GM19238 (cell line): ENCODE data around the gene SUZ12.
"Not testable (repeated sequence)": the region's sequence is repeated elsewhere in the genome, so short reads cannot be mapped to it uniquely, and the experiment has no call there.

ENCODE experiments used
- DNase-seq: peaks from one replicate; pipeline ENCODE4 v3.0.0; 2011; ENCODE audit warnings: low spot score; ENCODE audit not compliant: insufficient read length

SUZ12 gene

DNA sequence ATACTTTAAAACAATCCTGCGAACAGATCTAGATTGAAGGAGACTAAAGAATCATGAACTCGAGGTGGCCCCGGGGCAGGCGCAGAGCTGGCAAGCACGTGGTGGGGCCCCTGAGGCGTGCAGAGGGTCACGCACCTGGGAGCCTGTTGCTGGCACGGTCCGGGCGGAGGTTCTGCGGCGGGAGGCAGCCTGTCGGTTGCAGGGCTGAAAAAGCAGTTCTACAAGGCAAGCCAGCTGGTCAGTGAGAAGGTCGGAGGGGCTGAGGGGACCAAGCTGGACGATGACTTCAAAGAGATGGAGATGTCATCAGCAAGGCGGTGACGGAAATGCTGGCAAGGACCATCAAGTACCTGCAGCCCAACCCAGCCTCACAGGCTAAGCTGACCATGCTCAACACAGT is 103.4 kb downstream of the SUZ12 start:
- not testable (repeated sequence) for DNase-seq

DNA sequence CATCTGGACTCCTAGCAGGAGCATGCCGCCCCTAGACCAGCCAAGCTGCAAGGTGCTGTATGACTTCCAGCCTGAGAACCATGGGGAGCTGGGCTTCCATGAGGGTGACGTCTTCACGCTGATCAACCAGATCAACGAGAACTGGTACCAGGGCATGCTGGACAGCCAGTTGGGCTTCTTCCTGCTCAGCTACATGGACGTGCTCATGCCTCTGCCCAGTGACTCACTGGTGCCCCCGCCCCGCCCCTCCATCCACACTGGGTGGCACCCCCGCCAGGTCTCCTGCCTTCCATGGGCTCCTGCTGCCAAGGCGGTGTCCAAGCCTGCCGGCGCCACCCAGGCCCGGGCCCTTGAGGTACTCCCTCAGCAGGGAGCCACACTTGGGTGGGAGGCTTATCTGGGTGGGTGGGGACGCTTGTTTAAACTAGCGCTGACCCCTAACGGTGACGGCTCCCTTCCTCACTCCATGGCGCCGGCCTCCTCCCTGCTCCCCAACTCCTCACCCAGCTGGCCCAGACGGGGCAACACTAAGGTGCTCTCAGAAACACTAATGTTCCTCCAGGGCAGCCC is 104.6 kb downstream of the SUZ12 start:
- DNase-seq = not testable (repeated sequence)

DNA sequence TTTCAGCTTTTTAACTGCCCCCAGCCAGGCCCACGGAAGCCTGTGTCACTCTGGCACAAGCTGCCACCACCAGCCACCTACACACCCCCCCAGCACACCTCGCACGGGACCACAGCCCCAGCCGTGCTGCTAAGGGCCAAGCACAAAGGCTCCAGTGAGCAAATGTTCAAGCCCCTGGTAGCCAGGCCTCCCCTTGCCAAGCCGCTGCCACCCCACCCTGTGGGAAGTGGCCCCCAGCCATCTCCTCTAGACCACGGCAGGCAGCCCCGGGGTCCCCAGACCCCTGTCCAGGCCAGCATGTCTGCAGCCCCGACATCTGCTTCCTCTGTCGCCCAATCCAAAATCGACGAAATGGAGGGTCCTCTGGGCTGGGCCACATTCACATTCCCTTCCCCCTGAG is 105.5 kb downstream of the SUZ12 start:
- DNase-seq = not testable (repeated sequence)

DNA sequence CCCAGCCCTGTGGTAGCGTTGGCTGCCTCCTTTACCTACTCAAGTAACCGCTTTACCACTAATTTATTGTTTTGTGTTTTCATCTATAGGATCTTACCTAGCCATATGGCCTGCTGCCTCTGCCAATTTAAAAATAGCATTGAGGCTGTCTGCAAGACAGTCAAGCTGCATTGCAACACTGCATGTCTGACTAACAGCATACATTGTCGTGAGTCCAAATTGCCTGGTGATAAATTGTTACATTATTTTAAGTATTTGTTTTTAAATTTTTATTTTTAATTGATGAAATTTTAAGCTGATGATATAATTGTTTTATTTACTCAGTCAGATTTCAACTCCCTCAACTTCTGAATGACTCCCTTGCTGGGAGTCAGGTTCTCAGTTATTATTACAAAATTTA is 108.8 kb downstream of the SUZ12 start:
- DNase-seq = not testable (repeated sequence)

GRCh38 chr17:32047663-32048062 is 110.9 kb downstream of the SUZ12 start:
- DNase-seq = not testable (repeated sequence)
